K562 (cell line): ENCODE data around the gene NUMB.

ENCODE experiments used
- HDAC2 ChIP-seq: fragments of 450-650 bp; IDR thresholded peaks from 2 replicates; pipeline ENCODE4 v1.6.1; 2016; ENCODE audit warnings: mild to moderate bottlenecking
- POLR2A ChIP-seq: fragments of 450-650 bp; conservative IDR thresholded peaks from 2 replicates; pipeline ENCODE4 v1.6.1; 2016
- RCOR1 ChIP-seq, 2 experiments: IDR thresholded peaks; 2 replicates each; pipeline ENCODE4 v1.6.1; 2012; ENCODE audit warnings: low read depth in 2 of 2, low read length in 2 of 2, borderline replicate concordance in 1 of 2, improper control_type of control experiment in 1 of 2
- SAP30 ChIP-seq: fragments of 200-600 bp; sonication (generic); IDR thresholded peaks from 2 replicates; pipeline ENCODE4 v1.6.1; 2012; ENCODE audit warnings: borderline replicate concordance, low read depth, mild to moderate bottlenecking, moderate library complexity, low read length, control low read depth, inconsistent platforms; ENCODE audit not compliant: insufficient read depth, poor library complexity, severe bottlenecking
- TF ChIP-seq, protein P1 (sequence below), 3 experiments: IDR thresholded peaks in 2 of 3; conservative IDR thresholded peaks in 1 of 3; 2 replicates each; pipeline ENCODE4 v1.5.1; 2011 to 2012; ENCODE audit warnings: low read length in 3 of 3, mild to moderate bottlenecking in 3 of 3, control low read depth in 2 of 3, improper control_type of control experiment in 1 of 3, inconsistent platforms in 1 of 3, low read depth in 1 of 3, mixed read lengths in 1 of 3, moderate library complexity in 1 of 3; ENCODE audit not compliant: insufficient read depth in 2 of 3
- TF ChIP-seq, protein P2 (sequence below): fragments of 450-650 bp; IDR thresholded peaks from 2 replicates; pipeline ENCODE4 v1.6.1; 2018; ENCODE audit not compliant: partially characterized antibody
- TF ChIP-seq, protein P3 (sequence below): fragments of 250-450 bp; sonication (Bioruptor Pico); IDR thresholded peaks from 2 replicates; pipeline ENCODE4 v1.8.0; 2021; ENCODE audit warnings: borderline replicate concordance, mild to moderate bottlenecking, moderate library complexity; ENCODE audit not compliant: poor library complexity, severe bottlenecking

DNA sequence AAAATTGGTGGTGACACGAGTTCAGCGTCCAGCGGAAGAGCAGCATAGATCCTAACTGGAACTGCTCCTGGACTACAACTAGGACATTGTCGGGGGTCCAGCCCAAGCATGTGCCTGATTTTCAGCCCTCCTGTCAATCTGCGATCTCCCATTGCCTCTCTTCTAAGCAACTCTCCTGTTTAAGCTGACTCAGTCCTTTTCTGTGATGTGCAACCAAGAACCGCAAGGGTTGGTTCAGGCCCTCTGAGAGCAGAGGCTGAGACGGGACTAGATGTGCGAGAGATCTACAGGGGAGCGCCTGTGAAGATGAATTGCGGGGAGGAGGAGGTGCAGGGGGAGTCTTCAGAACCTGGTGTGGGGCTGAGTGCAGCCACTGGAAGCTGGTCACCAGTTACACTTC lies 224.8 kb downstream of the NUMB start:
- TF ChIP-seq, protein P1, sequence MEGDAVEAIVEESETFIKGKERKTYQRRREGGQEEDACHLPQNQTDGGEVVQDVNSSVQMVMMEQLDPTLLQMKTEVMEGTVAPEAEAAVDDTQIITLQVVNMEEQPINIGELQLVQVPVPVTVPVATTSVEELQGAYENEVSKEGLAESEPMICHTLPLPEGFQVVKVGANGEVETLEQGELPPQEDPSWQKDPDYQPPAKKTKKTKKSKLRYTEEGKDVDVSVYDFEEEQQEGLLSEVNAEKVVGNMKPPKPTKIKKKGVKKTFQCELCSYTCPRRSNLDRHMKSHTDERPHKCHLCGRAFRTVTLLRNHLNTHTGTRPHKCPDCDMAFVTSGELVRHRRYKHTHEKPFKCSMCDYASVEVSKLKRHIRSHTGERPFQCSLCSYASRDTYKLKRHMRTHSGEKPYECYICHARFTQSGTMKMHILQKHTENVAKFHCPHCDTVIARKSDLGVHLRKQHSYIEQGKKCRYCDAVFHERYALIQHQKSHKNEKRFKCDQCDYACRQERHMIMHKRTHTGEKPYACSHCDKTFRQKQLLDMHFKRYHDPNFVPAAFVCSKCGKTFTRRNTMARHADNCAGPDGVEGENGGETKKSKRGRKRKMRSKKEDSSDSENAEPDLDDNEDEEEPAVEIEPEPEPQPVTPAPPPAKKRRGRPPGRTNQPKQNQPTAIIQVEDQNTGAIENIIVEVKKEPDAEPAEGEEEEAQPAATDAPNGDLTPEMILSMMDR (IDR thresholded peaks at IDR 0.05 in 2 of 3, conservative IDR thresholded peaks at IDR 0.05 in 1 of 3; ENCODE audit: insufficient read depth in 2 of 3, low read depth in 1 of 3, low read length in 3 of 3) = no peak
- TF ChIP-seq, protein P2, sequence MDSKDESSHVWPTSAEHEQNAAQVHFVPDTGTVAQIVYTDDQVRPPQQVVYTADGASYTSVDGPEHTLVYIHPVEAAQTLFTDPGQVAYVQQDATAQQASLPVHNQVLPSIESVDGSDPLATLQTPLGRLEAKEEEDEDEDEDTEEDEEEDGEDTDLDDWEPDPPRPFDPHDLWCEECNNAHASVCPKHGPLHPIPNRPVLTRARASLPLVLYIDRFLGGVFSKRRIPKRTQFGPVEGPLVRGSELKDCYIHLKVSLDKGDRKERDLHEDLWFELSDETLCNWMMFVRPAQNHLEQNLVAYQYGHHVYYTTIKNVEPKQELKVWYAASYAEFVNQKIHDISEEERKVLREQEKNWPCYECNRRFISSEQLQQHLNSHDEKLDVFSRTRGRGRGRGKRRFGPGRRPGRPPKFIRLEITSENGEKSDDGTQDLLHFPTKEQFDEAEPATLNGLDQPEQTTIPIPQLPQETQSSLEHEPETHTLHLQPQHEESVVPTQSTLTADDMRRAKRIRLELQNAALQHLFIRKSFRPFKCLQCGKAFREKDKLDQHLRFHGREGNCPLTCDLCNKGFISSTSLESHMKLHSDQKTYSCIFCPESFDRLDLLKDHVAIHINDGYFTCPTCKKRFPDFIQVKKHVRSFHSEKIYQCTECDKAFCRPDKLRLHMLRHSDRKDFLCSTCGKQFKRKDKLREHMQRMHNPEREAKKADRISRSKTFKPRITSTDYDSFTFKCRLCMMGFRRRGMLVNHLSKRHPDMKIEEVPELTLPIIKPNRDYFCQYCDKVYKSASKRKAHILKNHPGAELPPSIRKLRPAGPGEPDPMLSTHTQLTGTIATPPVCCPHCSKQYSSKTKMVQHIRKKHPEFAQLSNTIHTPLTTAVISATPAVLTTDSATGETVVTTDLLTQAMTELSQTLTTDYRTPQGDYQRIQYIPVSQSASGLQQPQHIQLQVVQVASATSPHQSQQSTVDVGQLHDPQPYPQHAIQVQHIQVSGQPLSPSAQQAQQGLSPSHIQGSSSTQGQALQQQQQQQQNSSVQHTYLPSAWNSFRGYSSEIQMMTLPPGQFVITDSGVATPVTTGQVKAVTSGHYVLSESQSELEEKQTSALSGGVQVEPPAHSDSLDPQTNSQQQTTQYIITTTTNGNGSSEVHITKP = no peak
- TF ChIP-seq SAP30 (no peak), POLR2A (no peak), RCOR1 (IDR thresholded peaks at IDR 0.05; ENCODE audit: borderline replicate concordance in 1 of 2, low read depth in 2 of 2, low read length in 2 of 2) (no peak), HDAC2 (no peak)
- TF ChIP-seq, protein P3, sequence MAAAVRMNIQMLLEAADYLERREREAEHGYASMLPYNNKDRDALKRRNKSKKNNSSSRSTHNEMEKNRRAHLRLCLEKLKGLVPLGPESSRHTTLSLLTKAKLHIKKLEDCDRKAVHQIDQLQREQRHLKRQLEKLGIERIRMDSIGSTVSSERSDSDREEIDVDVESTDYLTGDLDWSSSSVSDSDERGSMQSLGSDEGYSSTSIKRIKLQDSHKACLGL (CRISPR knock-in tag) = no peak
